Skeletal muscle tissue (tissue), 4 donors: Measurements from ENCODE around the gene TATDN2. TPM values are rescaled to one million over a fixed set of nuclear protein-coding genes. Genes with fewer than 3 reads are reported as not detected.
"Not testable (repeated sequence)": the region's sequence is repeated elsewhere in the genome, so short reads cannot be mapped to it uniquely, and the experiment has no call there.

Experiments
- H3K27ac ChIP-seq: one replicate; pipeline ENCODE4 v1.7.0; 2013; ENCODE audit warnings: mild to moderate bottlenecking, low read depth, low read length, inconsistent platforms
- H3K27me3 ChIP-seq, 3 donors: one replicate each; pipeline ENCODE4 v1.7.0; 2013; ENCODE audit warnings: low read length in 3 of 3; ENCODE audit not compliant: control insufficient read depth in 3 of 3, insufficient read depth in 3 of 3
- H3K36me3 ChIP-seq, 3 donors: one replicate each; pipeline ENCODE4 v1.7.0; 2013; ENCODE audit warnings: low read length in 3 of 3; ENCODE audit not compliant: control insufficient read depth in 3 of 3, insufficient read depth in 3 of 3
- H3K4me1 ChIP-seq, 3 donors: one replicate each; pipeline ENCODE4 v1.7.0; 2013; ENCODE audit warnings: low read length in 3 of 3, mild to moderate bottlenecking in 3 of 3; ENCODE audit not compliant: control insufficient read depth in 3 of 3, insufficient read depth in 3 of 3
- H3K4me3 ChIP-seq, 3 donors: one replicate each; pipeline ENCODE4 v1.7.0; 2013; ENCODE audit warnings: low read length in 3 of 3
- H3K9ac ChIP-seq, 3 donors: one replicate each; pipeline ENCODE4 v1.7.0; 2013; ENCODE audit warnings: low read length in 3 of 3, mild to moderate bottlenecking in 3 of 3, moderate library complexity in 2 of 3, low read depth in 1 of 3
- H3K9me3 ChIP-seq, 3 donors: one replicate each; pipeline ENCODE4 v1.7.0; 2013; ENCODE audit warnings: low read length in 3 of 3; ENCODE audit not compliant: control insufficient read depth in 3 of 3
- total RNA-seq: library from RNA; depleted of rRNA; stranded (reverse); fragments of >200 nt; gene quantifications from one replicate; pipeline ENCODE4 v1.2.3, GENCODE V29; 2014
- donor health status: Osteomylitis.

TATDN2 gene
- total RNA-seq, 1 donor from 2014 or later: 13.6 TPM

DNA sequence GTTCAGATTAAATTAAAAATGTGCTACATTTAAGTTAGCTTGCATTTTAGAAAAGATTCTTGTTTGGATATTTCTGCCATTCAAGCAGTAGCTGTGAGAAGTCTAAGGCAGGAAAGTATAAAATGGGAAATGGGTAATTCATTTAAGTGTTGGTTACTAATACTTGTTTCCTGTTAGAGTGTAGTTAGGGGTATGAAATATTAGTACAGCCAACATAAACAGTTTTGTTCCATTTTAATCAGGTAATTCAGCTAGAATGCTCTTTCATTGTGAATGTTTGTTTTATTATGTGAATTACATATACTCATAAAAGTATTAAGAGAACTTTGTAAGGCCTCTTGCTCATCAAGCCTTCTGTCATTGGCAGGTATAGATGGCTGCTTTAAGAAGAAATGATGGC, 19.9 kb downstream of the TATDN2 start:
- Histone ChIP-seq H3K36me3 (peaks cover 13 to 23% (median 21%) of the 10 kb centered on the region in 3 donors), H3K9me3 (no peaks in the 10 kb centered on the region), H3K27ac (no peak overlapping the region), H3K4me1 (peaks cover 3 to 19% (median 15%) of the 10 kb centered on the region in 3 donors), H3K9ac (no peak overlapping the region), H3K4me3 (no peak overlapping the region), H3K27me3 (no peaks in the 10 kb centered on the region)

DNA sequence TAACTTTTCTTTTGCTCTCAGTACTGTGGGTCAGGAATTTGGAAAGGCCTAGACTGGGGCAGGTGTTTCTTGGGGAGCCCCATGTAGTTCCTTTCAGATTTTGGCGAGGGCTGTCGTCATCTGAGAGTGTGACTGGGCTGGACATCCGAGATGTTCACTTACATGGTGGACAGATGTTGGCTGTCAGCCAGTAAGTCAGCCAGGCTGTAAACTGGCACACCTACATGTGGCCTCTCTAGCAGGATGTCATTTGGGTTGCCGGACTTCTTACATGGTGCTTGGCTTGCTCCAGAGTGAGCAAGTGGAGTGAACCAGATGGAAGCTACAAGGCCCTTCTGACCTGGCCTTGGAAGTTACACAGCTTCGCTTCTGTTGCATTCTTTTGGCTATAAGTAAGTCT, 20.7 kb downstream of the TATDN2 start:
- H3K4me1 ChIP-seq: peaks cover 11 to 26% (median 18%) of the 10 kb centered on the region in 3 donors
- H3K9me3 ChIP-seq: no peaks in the 10 kb centered on the region
- H3K27ac ChIP-seq: peak overlapping the region; percentile 32
- H3K27me3 ChIP-seq: no peaks in the 10 kb centered on the region
- H3K9ac ChIP-seq: no peak overlapping the region
- no peak overlapping the region for H3K4me3 ChIP-seq
- peaks cover 13 to 21% (median 20%) of the 10 kb centered on the region in 3 donors for H3K36me3 ChIP-seq

DNA sequence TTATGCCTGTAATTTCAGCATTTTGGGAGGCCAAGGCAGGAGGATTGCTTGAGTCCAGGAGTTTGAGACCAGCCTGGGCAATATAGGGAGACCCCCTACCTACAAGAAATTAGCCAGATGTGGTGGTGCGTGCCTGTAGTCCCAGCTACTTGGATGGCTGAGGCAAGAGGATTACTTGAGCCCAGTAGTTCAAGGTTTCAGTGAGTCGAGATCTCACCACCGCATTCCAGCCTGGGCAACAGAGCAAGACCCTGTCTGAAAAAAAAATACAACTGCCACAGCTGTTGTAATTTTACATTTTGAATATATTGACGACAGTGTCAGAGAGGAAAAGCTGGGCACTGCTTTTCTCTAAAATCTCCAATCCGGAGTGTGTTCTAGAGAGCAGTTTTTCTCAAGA, 21.2 kb downstream of the TATDN2 start:
- peaks cover 13 to 21% (median 17%) of the 10 kb centered on the region in 3 donors for H3K36me3 ChIP-seq
- no peak overlapping the region for H3K4me3 ChIP-seq
- H3K9ac ChIP-seq: no peak overlapping the region
- H3K9me3 ChIP-seq: no peaks in the 10 kb centered on the region
- H3K4me1 ChIP-seq: peaks cover 14 to 32% (median 22%) of the 10 kb centered on the region in 3 donors
- no peaks in the 10 kb centered on the region for H3K27me3 ChIP-seq
- H3K27ac ChIP-seq: no peak overlapping the region

DNA sequence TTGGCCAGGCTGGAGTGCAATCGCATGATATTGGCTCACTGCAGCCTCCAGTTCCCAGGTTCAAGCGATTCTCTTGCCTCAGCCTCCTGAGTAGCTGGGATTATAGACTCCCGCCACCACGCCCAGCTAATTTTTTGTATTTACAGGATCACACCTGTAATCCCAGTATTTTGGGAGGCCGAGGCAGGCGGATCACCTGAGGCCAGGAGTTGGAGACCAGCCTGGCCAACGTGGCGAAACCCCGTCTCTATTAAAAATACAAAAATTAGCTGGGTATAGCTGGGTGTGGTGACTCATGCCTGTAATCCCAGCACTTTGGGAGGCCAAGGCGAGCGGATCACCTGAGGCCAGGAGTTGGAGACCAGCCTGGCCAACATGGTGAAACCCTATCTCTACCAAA, 24.2 kb downstream of the TATDN2 start:
- not testable (repeated sequence) for H3K27me3 ChIP-seq, H3K4me3 ChIP-seq, H3K27ac ChIP-seq, H3K9ac ChIP-seq, H3K9me3 ChIP-seq
- H3K36me3 ChIP-seq: peaks cover 15 to 31% (median 19%) of the 10 kb centered on the region in 3 donors
- H3K4me1 ChIP-seq: peaks cover 19 to 33% (median 19%) of the 10 kb centered on the region in 3 donors

DNA sequence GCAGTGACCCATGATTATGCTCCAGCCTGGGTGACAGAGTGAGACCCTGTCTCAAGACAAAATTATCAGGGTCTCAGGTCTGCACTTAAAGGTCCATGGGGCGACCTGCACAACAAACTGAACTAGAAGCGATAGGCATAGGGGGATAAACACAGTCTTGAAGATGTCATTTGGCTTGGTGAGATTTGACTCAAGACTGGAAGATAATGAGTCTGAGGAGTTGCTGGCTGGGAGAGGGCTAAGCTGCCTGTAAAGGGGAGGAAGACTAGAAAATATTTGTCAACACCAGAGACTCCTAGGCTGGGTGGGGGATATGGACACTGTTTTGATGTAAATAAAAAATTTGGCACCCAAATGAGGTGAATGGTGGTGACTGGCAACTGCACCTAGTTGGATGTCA, 24.7 kb downstream of the TATDN2 start:
- Histone ChIP-seq H3K4me3 (no peak overlapping the region), H3K36me3 (peaks cover 17 to 34% (median 22%) of the 10 kb centered on the region in 3 donors)

DNA sequence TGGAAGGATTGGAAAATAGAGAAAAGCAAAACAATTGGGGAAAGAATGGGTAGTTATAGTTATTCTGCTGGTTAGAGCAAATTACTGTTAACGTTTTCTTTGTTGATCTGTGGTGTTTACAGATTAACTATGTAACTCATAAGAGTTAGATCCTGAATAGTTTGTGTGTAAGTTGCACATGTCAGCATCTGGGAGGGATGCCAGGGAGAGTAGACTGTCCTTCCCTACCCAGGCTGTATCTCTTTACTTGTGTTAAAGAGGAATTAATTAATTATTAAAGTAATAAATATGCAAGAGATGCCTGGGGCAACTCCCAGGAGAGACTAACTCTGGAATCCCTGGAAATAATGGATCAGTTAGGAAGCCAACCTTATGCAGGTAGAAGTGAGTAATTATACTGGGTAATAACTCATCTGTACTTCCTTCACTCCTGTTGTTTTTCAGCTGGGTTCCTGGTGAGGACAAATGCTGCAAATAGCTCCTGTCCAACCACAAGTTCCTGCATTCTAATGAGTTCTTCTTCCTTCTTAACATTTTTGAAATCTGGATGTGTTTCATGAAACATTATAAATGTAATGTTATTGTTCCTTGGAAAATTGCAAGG, 25.5 kb downstream of the TATDN2 start:
- Histone ChIP-seq H3K4me1 (peaks cover 15 to 26% (median 19%) of the 10 kb centered on the region in 3 donors), H3K9ac (no peak overlapping the region), H3K27me3 (no peaks in the 10 kb centered on the region), H3K27ac (no peak overlapping the region), H3K36me3 (peaks cover 26 to 38% (median 29%) of the 10 kb centered on the region in 3 donors), H3K4me3 (no peak overlapping the region), H3K9me3 (no peaks in the 10 kb centered on the region)

More for the DNA sequence above, 24.7 kb downstream of the TATDN2 start:
- Histone ChIP-seq H3K4me1 (peaks cover 19 to 33% (median 19%) of the 10 kb centered on the region in 3 donors), H3K9ac (no peak overlapping the region), H3K9me3 (no peaks in the 10 kb centered on the region), H3K27ac (no peak overlapping the region), H3K27me3 (no peaks in the 10 kb centered on the region)

DNA sequence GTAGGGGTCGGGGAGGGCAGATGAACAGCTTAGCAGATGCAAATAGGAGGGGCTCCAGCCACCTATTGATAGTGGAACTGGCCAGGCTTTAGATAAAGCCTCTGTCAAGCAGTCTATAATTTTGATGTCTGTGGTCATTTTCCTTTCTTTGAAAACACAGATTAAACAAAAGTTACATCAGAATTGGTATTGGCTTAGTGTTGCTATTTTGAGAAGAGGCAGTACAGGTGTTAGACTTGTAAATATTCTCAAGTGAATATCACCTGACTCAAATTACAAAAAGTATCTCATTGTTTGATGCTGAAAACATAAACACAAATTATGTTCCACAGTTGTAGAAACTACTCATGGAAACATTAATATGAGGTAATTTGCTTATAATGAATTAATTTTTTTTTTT, 26.3 kb downstream of the TATDN2 start:
- peaks cover 15 to 22% (median 19%) of the 10 kb centered on the region in 3 donors for H3K4me1 ChIP-seq
- no peaks in the 10 kb centered on the region for H3K27me3 ChIP-seq
- H3K9ac ChIP-seq: no peak overlapping the region
- peaks cover 26 to 44% (median 35%) of the 10 kb centered on the region in 3 donors for H3K36me3 ChIP-seq
- H3K4me3 ChIP-seq: no peak overlapping the region
- H3K27ac ChIP-seq: no peak overlapping the region
- no peaks in the 10 kb centered on the region for H3K9me3 ChIP-seq

DNA sequence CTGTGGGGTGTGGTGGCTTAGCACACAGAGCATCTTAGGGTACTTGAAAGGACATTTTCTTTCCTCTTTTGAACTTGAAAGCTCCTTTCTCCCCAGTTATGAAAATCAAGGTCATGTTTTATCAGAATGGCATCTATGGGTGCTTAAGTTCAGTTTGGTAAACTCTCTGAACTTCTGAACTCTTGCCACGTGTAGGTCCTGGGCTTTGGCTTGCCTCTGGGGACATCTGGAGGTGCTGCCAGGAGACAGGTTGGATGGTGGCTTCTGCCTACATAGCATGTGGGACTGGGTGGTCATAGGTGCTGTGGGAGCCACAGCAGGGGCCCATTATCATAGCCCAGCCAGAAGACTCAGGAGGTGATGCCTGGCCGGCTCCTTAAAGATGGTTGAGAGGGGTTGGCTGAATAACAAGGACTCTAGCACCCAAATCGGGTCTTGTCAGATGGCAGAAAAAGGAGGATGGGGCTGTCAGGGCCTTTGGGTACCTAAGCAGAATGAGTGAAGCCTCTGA, 28.9 kb downstream of the TATDN2 start:
- Histone ChIP-seq H3K4me1 (peaks cover 15 to 19% (median 18%) of the 10 kb centered on the region in 3 donors), H3K36me3 (peaks cover 30 to 45% (median 35%) of the 10 kb centered on the region in 3 donors), H3K4me3 (no peak overlapping the region), H3K27ac (no peak overlapping the region), H3K27me3 (no peaks in the 10 kb centered on the region), H3K9ac (no peak overlapping the region), H3K9me3 (no peaks in the 10 kb centered on the region)

DNA sequence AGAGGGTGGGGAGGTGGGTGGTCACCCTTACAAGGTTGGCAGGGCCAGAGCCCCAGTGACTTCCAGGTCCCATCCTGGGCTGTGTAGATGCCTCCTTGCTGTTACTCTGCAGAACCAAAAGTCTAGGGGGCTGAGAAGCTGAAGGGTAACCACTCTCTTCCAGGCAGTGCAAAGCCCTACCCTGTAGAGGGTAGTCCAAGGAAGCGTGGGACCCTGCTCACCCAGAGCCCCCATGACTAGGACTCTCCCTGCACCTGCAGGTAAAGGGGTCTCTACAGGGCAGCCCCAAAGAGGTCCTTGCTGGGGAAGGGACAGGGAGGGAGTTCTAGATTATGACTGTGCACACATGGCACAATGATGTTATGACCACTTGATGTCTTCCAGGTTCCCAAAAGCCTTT, 30.2 kb downstream of the TATDN2 start:
- Histone ChIP-seq H3K27ac (no peak overlapping the region), H3K27me3 (no peaks in the 10 kb centered on the region), H3K4me1 (peaks cover 8 to 14% (median 10%) of the 10 kb centered on the region in 3 donors), H3K36me3 (peaks cover 32 to 49% (median 39%) of the 10 kb centered on the region in 3 donors), H3K9me3 (no peaks in the 10 kb centered on the region), H3K9ac (peak overlapping the region in 1 of 3 donors; percentile 40), H3K4me3 (no peak overlapping the region)

DNA sequence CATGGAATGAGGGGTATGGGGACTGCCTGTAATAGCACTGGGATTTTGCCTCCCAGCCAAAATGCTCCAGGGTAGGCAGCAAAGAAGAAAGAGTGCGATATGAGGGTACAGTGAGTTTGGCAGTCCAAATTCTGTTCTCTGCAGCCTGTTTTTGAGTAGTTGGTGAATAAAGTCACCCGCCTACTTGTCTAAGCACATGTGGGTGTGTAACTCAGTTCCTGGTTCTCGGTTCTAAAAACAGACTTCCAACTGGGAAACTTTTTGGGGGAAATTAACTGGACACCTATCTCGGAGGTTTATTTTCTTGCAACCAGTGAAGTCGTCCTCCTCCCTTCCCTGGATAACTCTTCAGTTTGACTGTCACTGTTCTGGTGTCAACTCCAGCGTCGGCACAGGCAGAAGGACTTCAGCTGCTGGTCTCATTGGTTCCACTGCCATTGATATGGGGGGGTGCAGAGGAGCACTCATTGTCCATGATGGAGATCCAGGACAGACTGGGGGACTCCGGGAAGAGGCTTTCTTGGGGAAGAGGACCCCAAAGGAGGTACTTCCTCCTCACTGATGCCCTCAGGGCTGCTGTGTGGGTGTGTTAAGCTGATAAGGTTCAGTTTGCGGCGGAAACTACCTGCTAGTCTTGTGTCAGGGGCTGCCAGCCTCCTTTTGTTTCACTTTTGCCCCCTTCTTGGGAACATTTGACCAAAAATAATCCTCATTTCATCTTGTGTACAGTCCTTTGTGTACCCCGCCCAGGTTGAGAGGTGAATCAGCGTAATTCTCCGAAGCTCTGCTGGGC, 31.3 kb downstream of the TATDN2 start:
- Histone ChIP-seq H3K4me1 (peaks cover 0 to 3% (median 0%) of the 10 kb centered on the region in 3 donors), H3K9me3 (no peaks in the 10 kb centered on the region), H3K27me3 (no peaks in the 10 kb centered on the region), H3K4me3 (no peak overlapping the region), H3K9ac (no peak overlapping the region), H3K36me3 (peaks cover 40 to 54% (median 40%) of the 10 kb centered on the region in 3 donors), H3K27ac (no peak overlapping the region)
